Esophagus squamous epithelium (tissue), 5 donors: ENCODE measurements around the gene SEC14L6. TPM values are rescaled to one million over a fixed set of nuclear protein-coding genes. Genes with fewer than 3 reads are reported as not detected.

Source experiments
- DNase-seq: peaks from one replicate; lab custom pipeline; 2025; lab: John Stamatoyannopoulos, UW
- H3K27ac ChIP-seq, 4 donors: fragments of 200-600 bp; sonication (generic); one replicate each; pipeline ENCODE4 v1.5.1; 2016 to 2019; ENCODE audit warnings: mild to moderate bottlenecking in 1 of 4
- H3K27me3 ChIP-seq, 4 donors: fragments of 200-600 bp; sonication (generic); 1 replicate in 3 of 4; 2 replicates in 1 of 4; pipeline versions ENCODE4 v1.5.1 to v1.6.0; 2017 to 2021; ENCODE audit warnings: antibody characterized with exemption in 1 of 4
- H3K36me3 ChIP-seq, 3 donors: fragments of 200-600 bp; sonication (generic); one replicate each; pipeline ENCODE4 v1.5.1; 2016 to 2019
- H3K4me1 ChIP-seq, 3 donors: fragments of 200-600 bp; sonication (generic); one replicate each; pipeline ENCODE4 v1.5.1; 2017 to 2019
- H3K4me3 ChIP-seq, 4 donors: fragments of 200-600 bp; sonication (generic); 1 replicate in 3 of 4; 2 replicates in 1 of 4; pipeline ENCODE4 v1.5.1; 2016 to 2019; ENCODE audit warnings: mild to moderate bottlenecking in 2 of 4, moderate library complexity in 1 of 4
- H3K9me3 ChIP-seq, 3 donors: fragments of 200-600 bp; sonication (generic); one replicate each; pipeline ENCODE4 v1.5.1; 2016 to 2019
- POLR2A ChIP-seq, 4 donors: fragments of 450-650 bp; IDR thresholded peaks; one replicate each; pipeline ENCODE4 v1.6.1; 2017; ENCODE audit warnings: antibody characterized with exemption in 4 of 4, mild to moderate bottlenecking in 4 of 4, moderate library complexity in 3 of 4
- WGBS, 2 donors: methylation state at CpG; one replicate each; pipeline ENCODE4 v1.1.5; 2018; 5-methylcytosine and 5-hydroxymethylcytosine counted together
- intact Hi-C: fragments of 100-400 bp; cut with DNase I; formaldehyde crosslinking; loops from one replicate; pipeline ENCODE4 v1.15.0; 2022
- total RNA-seq, 4 donors: library from RNA; depleted of rRNA; stranded (reverse); fragments of >200 nt; gene quantifications; one replicate each; pipeline ENCODE4 v1.1.0, GENCODE V29; 2016
- TF ChIP-seq, protein P1 (sequence below), 6 experiments: fragments of 450-650 bp in 4 of 6; fragments of 200-600 bp in 2 of 6; sonication (generic) in 2 of 6; IDR thresholded peaks; one replicate each; pipeline ENCODE4 v1.5.1; 2016 to 2019; ENCODE audit warnings: antibody characterized with exemption in 6 of 6, mild to moderate bottlenecking in 4 of 6, moderate library complexity in 4 of 6
- donor health status: DM: yes; HTN: yes; CAD: no.

Gene SEC14L6
- total RNA-seq, 4 donors from 2014 or later, result 0.19 TPM; not detected in 3

DNA sequence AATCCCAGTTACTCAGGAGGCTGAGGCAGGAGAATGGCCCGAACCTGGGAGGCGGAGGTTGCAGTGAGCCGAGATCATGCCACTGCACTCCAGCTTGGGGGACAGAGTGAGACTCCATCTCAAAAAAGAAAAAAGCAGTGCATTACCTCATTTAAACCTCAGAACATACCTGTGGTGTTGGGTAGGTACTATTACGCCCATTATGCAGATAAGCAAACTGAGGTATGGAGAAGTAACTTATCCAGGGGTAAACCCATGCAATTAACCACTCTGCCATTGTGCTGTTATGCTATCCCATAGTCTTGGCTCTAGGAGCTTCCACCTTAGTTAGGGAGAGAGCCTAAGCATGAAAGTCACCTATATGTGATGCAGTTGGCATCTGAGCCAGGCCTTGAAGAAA, 72.4 kb downstream of the SEC14L6 start:
- Histone ChIP-seq H3K9me3 (no peaks in the 10 kb centered on the region), H3K27me3 (peaks cover 0 to 40% (median 0%) of the 10 kb centered on the region in 4 donors), H3K4me3 (no peak overlapping the region), H3K27ac (no peak overlapping the region), H3K36me3 (no peaks in the 10 kb centered on the region), H3K4me1 (peaks cover 0 to 11% (median 0%) of the 10 kb centered on the region in 3 donors)
- 89 to 98% methylated on average over 4 of the region's 4 CpGs for WGBS, 2 donors
- no peak for DNase-seq
- intact Hi-C loops, result no loop called here
- TF ChIP-seq, protein P1, sequence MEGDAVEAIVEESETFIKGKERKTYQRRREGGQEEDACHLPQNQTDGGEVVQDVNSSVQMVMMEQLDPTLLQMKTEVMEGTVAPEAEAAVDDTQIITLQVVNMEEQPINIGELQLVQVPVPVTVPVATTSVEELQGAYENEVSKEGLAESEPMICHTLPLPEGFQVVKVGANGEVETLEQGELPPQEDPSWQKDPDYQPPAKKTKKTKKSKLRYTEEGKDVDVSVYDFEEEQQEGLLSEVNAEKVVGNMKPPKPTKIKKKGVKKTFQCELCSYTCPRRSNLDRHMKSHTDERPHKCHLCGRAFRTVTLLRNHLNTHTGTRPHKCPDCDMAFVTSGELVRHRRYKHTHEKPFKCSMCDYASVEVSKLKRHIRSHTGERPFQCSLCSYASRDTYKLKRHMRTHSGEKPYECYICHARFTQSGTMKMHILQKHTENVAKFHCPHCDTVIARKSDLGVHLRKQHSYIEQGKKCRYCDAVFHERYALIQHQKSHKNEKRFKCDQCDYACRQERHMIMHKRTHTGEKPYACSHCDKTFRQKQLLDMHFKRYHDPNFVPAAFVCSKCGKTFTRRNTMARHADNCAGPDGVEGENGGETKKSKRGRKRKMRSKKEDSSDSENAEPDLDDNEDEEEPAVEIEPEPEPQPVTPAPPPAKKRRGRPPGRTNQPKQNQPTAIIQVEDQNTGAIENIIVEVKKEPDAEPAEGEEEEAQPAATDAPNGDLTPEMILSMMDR (IDR thresholded peaks at IDR 0.05), result no peak
- no peak for TF ChIP-seq POLR2A (IDR thresholded peaks at IDR 0.05)

GRCh38 chr22:30472994-30473720, 73.4 kb downstream of the SEC14L6 start:
- Histone ChIP-seq H3K27me3 (peaks cover 0 to 43% (median 0%) of the 10 kb centered on the region in 4 donors), H3K4me1 (peaks cover 0 to 11% (median 0%) of the 10 kb centered on the region in 3 donors), H3K9me3 (no peaks in the 10 kb centered on the region), H3K27ac (peak overlapping the region in 1 of 4 donors; percentile 33), H3K4me3 (no peak overlapping the region), H3K36me3 (no peaks in the 10 kb centered on the region)
- DNase-seq, result no peak
- TF ChIP-seq, protein P1 (IDR thresholded peaks at IDR 0.05), result no peak
- no peak for TF ChIP-seq POLR2A (IDR thresholded peaks at IDR 0.05)
- 53 to 54% methylated on average over 4 of the region's 4 CpGs for WGBS, 2 donors
- intact Hi-C loops, result no loop called here

Other genes starting within 250 kb of the SEC14L6 start
- 10 to 100 TPM; 40.7 to 55.1 (median 47.0) TPM for gene TBC1D10A, start 219.8 kb downstream of the SEC14L6 start, total RNA-seq
- 10 to 100 TPM; 29.1 to 94.2 (median 63.3) TPM for gene SF3A1, start 189.8 kb downstream of the SEC14L6 start, total RNA-seq
- gene CCDC157, start 189.7 kb downstream of the SEC14L6 start, total RNA-seq, result 1 to 10 TPM in 3 of 4 donors, under 1 TPM in 1; 0.47 to 9.2 (median 3.1) TPM
- 1 to 10 TPM; 2.3 to 8.4 (median 3.9) TPM for gene RNF215, start 159.3 kb downstream of the SEC14L6 start, total RNA-seq
- 10 to 100 TPM; 16.6 to 45.4 (median 28.2) TPM for gene SEC14L2, start 149.7 kb downstream of the SEC14L6 start, total RNA-seq
- gene MTFP1, start 121.0 kb downstream of the SEC14L6 start, total RNA-seq, result 10 to 100 TPM; 15.9 to 21.2 (median 19.0) TPM
- under 1 TPM in 1 of 4 donors, not detected in 3; 0.19 TPM for gene SEC14L3, start 74.7 kb downstream of the SEC14L6 start, total RNA-seq
- gene SEC14L4, start 41.0 kb downstream of the SEC14L6 start, total RNA-seq, result not detected
- gene GAL3ST1, start 27.9 kb upstream of the SEC14L6 start, total RNA-seq, result 1 to 10 TPM in 2 of 4 donors, not detected in 2; 1.1 to 2.4 TPM
- 10 to 100 TPM; 45.3 to 67.0 (median 58.4) TPM for gene PES1, start 45.2 kb upstream of the SEC14L6 start, total RNA-seq
- 10 to 100 TPM in 2 of 4 donors, 1 to 10 TPM in 2; 1.9 to 20.4 (median 10.4) TPM for gene TCN2, start 60.4 kb upstream of the SEC14L6 start, total RNA-seq
- gene SLC35E4, start 89.0 kb upstream of the SEC14L6 start, total RNA-seq, result 1 to 10 TPM; 5.5 to 8.3 (median 6.3) TPM
- 10 to 100 TPM in 2 of 4 donors, 1 to 10 TPM in 2; 6.1 to 13.0 (median 8.6) TPM for gene DUSP18, start 121.1 kb upstream of the SEC14L6 start, total RNA-seq
- 1 to 10 TPM; 1.9 to 3.9 (median 3.0) TPM for gene OSBP2, start 148.1 kb upstream of the SEC14L6 start, total RNA-seq